HCT116 (cell line): ENCODE results near the gene RNPEPL1. TPM values are rescaled to one million over a fixed set of nuclear protein-coding genes. Genes with fewer than 3 reads are reported as not detected.

Source experiments
- ATAC-seq: fragments of 200-7000 bp; cut with Tn5 transposase; 2 replicates; pipeline ENCODE4 v1.9.1; 2020; ENCODE audit warnings: mild to moderate bottlenecking, moderate library complexity
- BruUV-seq: library from RNA; stranded (reverse); fragments of 400-500 nt; replicated peaks from 2 replicates; lab custom pipeline; 2021; lab: Mats Ljungman, UMichigan
- CTCF ChIA-PET: fragments of 300-600 bp; sonication (Branson Sonifier 250); formaldehyde crosslinking; loops from one replicate; lab custom pipeline; 2021; ENCODE audit warnings: antibody characterized with exemption; lab: Charles Lee
- POLR2A ChIA-PET: fragments of 300-600, 350-600 bp; sonication (Branson Sonifier 250); formaldehyde crosslinking; loops from one replicate; lab custom pipeline; 2021; ENCODE audit warnings: antibody characterized with exemption; lab: Charles Lee
- RAD21 ChIA-PET, 2 experiments: fragments of 300-600 bp; sonication (Branson Sonifier 250); formaldehyde crosslinking; loops; one replicate each; lab custom pipeline; 2023; ENCODE audit warnings: low total read pairs in 2 of 2; ENCODE audit not compliant: uncharacterized antibody in 2 of 2, unreplicated experiment in 2 of 2, low non-redundant PET in 1 of 2; lab: Charles Lee
- DNase-seq: peaks from one replicate; pipeline ENCODE4 v3.0.0-alpha.2; 2010; ENCODE audit warnings: low read depth, low spot score
- H2AFZ ChIP-seq: fragments of 200-600 bp; shearing (Covaris generic), sonication (generic); 2 replicates; pipeline ENCODE4 v1.6.1; 2017; ENCODE audit warnings: low read depth, mixed run types, mixed read lengths, antibody characterized with exemption, low read length; ENCODE audit not compliant: poor library complexity, severe bottlenecking
- H3K27ac ChIP-seq: 2 replicates; pipeline ENCODE4 v1.5.1; 2012; ENCODE audit warnings: low read depth, low read length
- H3K27me3 ChIP-seq: fragments of 200-600 bp; sonication (generic); 2 replicates; pipeline ENCODE4 v1.6.1; 2016; ENCODE audit warnings: mixed run types, low read length, mixed read lengths; ENCODE audit not compliant: insufficient read depth
- H3K36me3 ChIP-seq, 2 experiments: fragments of 200-500 bp in 1 of 2; fragments of 200-600 bp in 1 of 2; sonication (Bioruptor generic) in 1 of 2; sonication (generic) in 1 of 2; 2 replicates each; pipeline versions ENCODE4 v1.5.1 to v1.6.1; 2014 to 2016; ENCODE audit warnings: low read length in 2 of 2, inconsistent platforms in 1 of 2, mixed read lengths in 1 of 2, mixed run types in 1 of 2; ENCODE audit not compliant: insufficient read depth in 2 of 2, control insufficient read depth in 1 of 2
- H3K4me1 ChIP-seq, 2 experiments: fragments of 200-600 bp in 1 of 2; sonication (generic) in 1 of 2; 2 replicates each; pipeline versions ENCODE4 v1.5.1 to v1.6.1; 2012 to 2017; ENCODE audit warnings: low read length in 2 of 2, inconsistent platforms in 1 of 2, mild to moderate bottlenecking in 1 of 2, mixed read lengths in 1 of 2, mixed run types in 1 of 2, moderate library complexity in 1 of 2; ENCODE audit not compliant: insufficient read depth in 2 of 2, control insufficient read depth in 1 of 2
- H3K4me2 ChIP-seq: fragments of 200-600 bp; sonication (generic); 2 replicates; pipeline ENCODE4 v1.6.1; 2017; ENCODE audit warnings: mixed run types, low read length, mixed read lengths
- H3K4me3 ChIP-seq, 2 experiments: fragments of 200-600 bp in 1 of 2; sonication (generic) in 1 of 2; replicated peaks in 1 of 2; 2 replicates each; pipeline ENCODE4 v1.5.1; 2011 to 2016; ENCODE audit warnings: low read length in 2 of 2, control low read depth in 1 of 2, low read depth in 1 of 2, mild to moderate bottlenecking in 1 of 2, mixed read lengths in 1 of 2, mixed run types in 1 of 2
- H3K79me2 ChIP-seq: fragments of 200-600 bp; sonication (generic); 2 replicates; pipeline ENCODE4 v1.6.1; 2017; ENCODE audit warnings: mild to moderate bottlenecking, mixed run types, low read length, moderate library complexity, mixed read lengths; ENCODE audit not compliant: insufficient read depth
- H3K9ac ChIP-seq: fragments of 200-600 bp; sonication (generic); 2 replicates; pipeline ENCODE4 v1.6.1; 2016; ENCODE audit warnings: low read length, mixed read lengths
- H3K9me2 ChIP-seq: fragments of 200-600 bp; sonication (generic), shearing (Covaris generic); 2 replicates; pipeline ENCODE4 v1.6.1; 2017; ENCODE audit warnings: mixed run types, mild to moderate bottlenecking, moderate library complexity; ENCODE audit not compliant: insufficient read depth
- H3K9me3 ChIP-seq, 2 experiments: fragments of 200-500 bp in 1 of 2; fragments of 200-600 bp in 1 of 2; sonication (Bioruptor generic) in 1 of 2; sonication (generic) in 1 of 2; 2 replicates each; pipeline ENCODE4 v1.6.1; 2014 to 2017; ENCODE audit warnings: low read length in 2 of 2, mixed read lengths in 2 of 2, inconsistent platforms in 1 of 2, low read depth in 1 of 2, mild to moderate bottlenecking in 1 of 2, mixed run types in 1 of 2, moderate library complexity in 1 of 2; ENCODE audit not compliant: control insufficient read depth in 1 of 2, insufficient read depth in 1 of 2
- H4K20me1 ChIP-seq: fragments of 200-600 bp; sonication (generic), shearing (Covaris generic); 2 replicates; pipeline ENCODE4 v1.6.1; 2017; ENCODE audit warnings: mixed run types, mild to moderate bottlenecking, moderate library complexity; ENCODE audit not compliant: insufficient read depth
- ATF3 ChIP-seq: IDR thresholded peaks from 2 replicates; pipeline ENCODE4 v1.6.1; 2012
- CEBPB ChIP-seq: IDR thresholded peaks from 2 replicates; pipeline ENCODE4 v1.6.1; 2012; ENCODE audit warnings: low read depth
- ELF1 ChIP-seq: IDR thresholded peaks from 2 replicates; pipeline ENCODE4 v1.6.1; 2012; ENCODE audit warnings: low read depth, borderline replicate concordance
- EZH2 ChIP-seq: fragments of 200-600 bp; sonication (generic); IDR thresholded peaks from 2 replicates; pipeline ENCODE4 v1.6.1; 2017; ENCODE audit warnings: antibody characterized with exemption, mixed run types
- EZH2phosphoT487 ChIP-seq: fragments of 200-600 bp; IDR thresholded peaks from 2 replicates; pipeline ENCODE4 v1.6.1; 2018; ENCODE audit warnings: antibody characterized with exemption, borderline replicate concordance
- FOSL1 ChIP-seq: IDR thresholded peaks from 2 replicates; pipeline ENCODE4 v1.6.1; 2012; ENCODE audit warnings: low read depth
- JUND ChIP-seq: IDR thresholded peaks from 2 replicates; pipeline ENCODE4 v1.6.1; 2012
- MAX ChIP-seq: IDR thresholded peaks from 2 replicates; pipeline ENCODE4 v1.6.1; 2012
- POLR2A ChIP-seq: IDR thresholded peaks from 2 replicates; pipeline ENCODE4 v1.7.0; 2011; ENCODE audit warnings: borderline replicate concordance; ENCODE audit not compliant: insufficient read depth, insufficient read length; ENCODE audit errors: extremely low read depth
- POLR2AphosphoS5 ChIP-seq: IDR thresholded peaks from 2 replicates; pipeline ENCODE4 v1.6.1; 2011; ENCODE audit warnings: mild to moderate bottlenecking, low read depth, low read length, moderate library complexity
- RAD21 ChIP-seq: IDR thresholded peaks from 2 replicates; pipeline ENCODE4 v1.6.1; 2012; ENCODE audit warnings: low read depth, mild to moderate bottlenecking
- SIN3A ChIP-seq: IDR thresholded peaks from 2 replicates; pipeline ENCODE4 v1.6.1; 2012; ENCODE audit warnings: low read depth
- SP1 ChIP-seq: IDR thresholded peaks from 2 replicates; pipeline ENCODE4 v1.6.1; 2012; ENCODE audit warnings: low read depth
- YY1 ChIP-seq: IDR thresholded peaks from 2 replicates; pipeline ENCODE4 v1.6.1; 2011; ENCODE audit warnings: low read length, low read depth, moderate library complexity, mild to moderate bottlenecking; ENCODE audit not compliant: insufficient replicate concordance; ENCODE audit errors: extremely low read depth
- ZBTB33 ChIP-seq: IDR thresholded peaks from 2 replicates; pipeline ENCODE4 v1.6.1; 2011; ENCODE audit warnings: mild to moderate bottlenecking, low read length, moderate library complexity; ENCODE audit not compliant: insufficient replicate concordance; ENCODE audit errors: extremely low read depth
- ZFX ChIP-seq: fragments of 450-650 bp; IDR thresholded peaks from 2 replicates; pipeline ENCODE4 v1.6.1; 2017
- ZNF274 ChIP-seq: fragments of 200-500 bp; sonication (Bioruptor generic); IDR thresholded peaks from 2 replicates; pipeline ENCODE4 v1.6.1; 2014; ENCODE audit warnings: mild to moderate bottlenecking, low read depth, low read length, inconsistent platforms
- intact Hi-C: fragments of 100-400 bp; cut with micrococcal nuclease; formaldehyde crosslinking; loops from 2 replicates; pipeline ENCODE4 v1.10.0; 2022
- total RNA-seq: library from RNA; stranded (reverse); gene quantifications from one replicate; pipeline ENCODE4 v1.2.1, GENCODE V29; 2021; ENCODE audit not compliant: unreplicated experiment
- TF ChIP-seq, protein P1 (sequence below), 3 experiments: fragments of 200-600 bp in 1 of 3; sonication (generic) in 1 of 3; IDR thresholded peaks in 2 of 3; conservative IDR thresholded peaks in 1 of 3; 2 replicates each; pipeline ENCODE4 v1.5.1; 2012 to 2017; ENCODE audit warnings: low read depth in 2 of 3, low read length in 2 of 3, antibody characterized with exemption in 1 of 3, borderline replicate concordance in 1 of 3, control low read depth in 1 of 3, mild to moderate bottlenecking in 1 of 3, mixed read lengths in 1 of 3, mixed run types in 1 of 3, moderate library complexity in 1 of 3; ENCODE audit not compliant: insufficient read depth in 1 of 3
- TF ChIP-seq, protein P2 (sequence below): IDR thresholded peaks from 2 replicates; pipeline ENCODE4 v1.6.1; 2012; ENCODE audit warnings: low read depth

RNPEPL1 gene
- total RNA-seq, 1 experiment from 2014 or later, result 49.7 TPM

- BruUV-seq, result no TSS peak
- Histone ChIP-seq H3K4me2 (no peak overlapping the region), H3K27me3 (no peaks in the 10 kb centered on the region), H3K36me3 (no peaks in the 10 kb centered on the region), H3K4me1 (no peaks in the 10 kb centered on the region), H3K4me3 (no peak overlapping the region), H3K9me3 (peaks cover 5 to 6% of the 10 kb centered on the region in 2 experiments; a peak in 2 of 4 replicates), H3K9ac (no peak overlapping the region), H3K79me2 (no peaks in the 10 kb centered on the region), H3K9me2 (no peaks in the 10 kb centered on the region), H3K27ac (no peak overlapping the region), H2AFZ (no peak overlapping the region), H4K20me1 (no peaks in the 10 kb centered on the region)
- ChIA-PET POLR2A (no interaction called here), CTCF (no interaction called here), RAD21 (no interaction called here)
- intact Hi-C loops, result no loop called here
- TF ChIP-seq POLR2AphosphoS5, result no peak
- no peak for TF ChIP-seq SP1
- no peak for TF ChIP-seq MAX
- no peak for TF ChIP-seq ZFX
- no peak for TF ChIP-seq ATF3
- TF ChIP-seq SIN3A, result no peak
- no peak for TF ChIP-seq CEBPB
- TF ChIP-seq, protein P1, sequence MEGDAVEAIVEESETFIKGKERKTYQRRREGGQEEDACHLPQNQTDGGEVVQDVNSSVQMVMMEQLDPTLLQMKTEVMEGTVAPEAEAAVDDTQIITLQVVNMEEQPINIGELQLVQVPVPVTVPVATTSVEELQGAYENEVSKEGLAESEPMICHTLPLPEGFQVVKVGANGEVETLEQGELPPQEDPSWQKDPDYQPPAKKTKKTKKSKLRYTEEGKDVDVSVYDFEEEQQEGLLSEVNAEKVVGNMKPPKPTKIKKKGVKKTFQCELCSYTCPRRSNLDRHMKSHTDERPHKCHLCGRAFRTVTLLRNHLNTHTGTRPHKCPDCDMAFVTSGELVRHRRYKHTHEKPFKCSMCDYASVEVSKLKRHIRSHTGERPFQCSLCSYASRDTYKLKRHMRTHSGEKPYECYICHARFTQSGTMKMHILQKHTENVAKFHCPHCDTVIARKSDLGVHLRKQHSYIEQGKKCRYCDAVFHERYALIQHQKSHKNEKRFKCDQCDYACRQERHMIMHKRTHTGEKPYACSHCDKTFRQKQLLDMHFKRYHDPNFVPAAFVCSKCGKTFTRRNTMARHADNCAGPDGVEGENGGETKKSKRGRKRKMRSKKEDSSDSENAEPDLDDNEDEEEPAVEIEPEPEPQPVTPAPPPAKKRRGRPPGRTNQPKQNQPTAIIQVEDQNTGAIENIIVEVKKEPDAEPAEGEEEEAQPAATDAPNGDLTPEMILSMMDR (IDR thresholded peaks at IDR 0.05 in 2 of 3, conservative IDR thresholded peaks at IDR 0.05 in 1 of 3; ENCODE audit: borderline replicate concordance in 1 of 3, insufficient read depth in 1 of 3, low read depth in 2 of 3, low read length in 2 of 3), result no peak
- TF ChIP-seq POLR2A, result no peak
- TF ChIP-seq RAD21, result no peak
- TF ChIP-seq, protein P2, sequence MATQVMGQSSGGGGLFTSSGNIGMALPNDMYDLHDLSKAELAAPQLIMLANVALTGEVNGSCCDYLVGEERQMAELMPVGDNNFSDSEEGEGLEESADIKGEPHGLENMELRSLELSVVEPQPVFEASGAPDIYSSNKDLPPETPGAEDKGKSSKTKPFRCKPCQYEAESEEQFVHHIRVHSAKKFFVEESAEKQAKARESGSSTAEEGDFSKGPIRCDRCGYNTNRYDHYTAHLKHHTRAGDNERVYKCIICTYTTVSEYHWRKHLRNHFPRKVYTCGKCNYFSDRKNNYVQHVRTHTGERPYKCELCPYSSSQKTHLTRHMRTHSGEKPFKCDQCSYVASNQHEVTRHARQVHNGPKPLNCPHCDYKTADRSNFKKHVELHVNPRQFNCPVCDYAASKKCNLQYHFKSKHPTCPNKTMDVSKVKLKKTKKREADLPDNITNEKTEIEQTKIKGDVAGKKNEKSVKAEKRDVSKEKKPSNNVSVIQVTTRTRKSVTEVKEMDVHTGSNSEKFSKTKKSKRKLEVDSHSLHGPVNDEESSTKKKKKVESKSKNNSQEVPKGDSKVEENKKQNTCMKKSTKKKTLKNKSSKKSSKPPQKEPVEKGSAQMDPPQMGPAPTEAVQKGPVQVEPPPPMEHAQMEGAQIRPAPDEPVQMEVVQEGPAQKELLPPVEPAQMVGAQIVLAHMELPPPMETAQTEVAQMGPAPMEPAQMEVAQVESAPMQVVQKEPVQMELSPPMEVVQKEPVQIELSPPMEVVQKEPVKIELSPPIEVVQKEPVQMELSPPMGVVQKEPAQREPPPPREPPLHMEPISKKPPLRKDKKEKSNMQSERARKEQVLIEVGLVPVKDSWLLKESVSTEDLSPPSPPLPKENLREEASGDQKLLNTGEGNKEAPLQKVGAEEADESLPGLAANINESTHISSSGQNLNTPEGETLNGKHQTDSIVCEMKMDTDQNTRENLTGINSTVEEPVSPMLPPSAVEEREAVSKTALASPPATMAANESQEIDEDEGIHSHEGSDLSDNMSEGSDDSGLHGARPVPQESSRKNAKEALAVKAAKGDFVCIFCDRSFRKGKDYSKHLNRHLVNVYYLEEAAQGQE, result no peak
- TF ChIP-seq EZH2phosphoT487, result no peak
- TF ChIP-seq EZH2, result no peak
- no peak for TF ChIP-seq JUND
- no peak for TF ChIP-seq ELF1
- no peak for TF ChIP-seq ZNF274
- TF ChIP-seq YY1, result no peak
- no peak for TF ChIP-seq ZBTB33
- TF ChIP-seq FOSL1, result no peak
- ATAC-seq (no peak), DNase-seq (no peak)
Observed at GRCh38 chr2:240629619-240629967, 61.3 kb downstream of the RNPEPL1 start.
